Measurements from ENCODE around the gene SORBS2.
"Not testable (repeated sequence)": the region's sequence is repeated elsewhere in the genome, so short reads cannot be mapped to it uniquely, and the experiment has no call there.

SORBS2 gene

DNA sequence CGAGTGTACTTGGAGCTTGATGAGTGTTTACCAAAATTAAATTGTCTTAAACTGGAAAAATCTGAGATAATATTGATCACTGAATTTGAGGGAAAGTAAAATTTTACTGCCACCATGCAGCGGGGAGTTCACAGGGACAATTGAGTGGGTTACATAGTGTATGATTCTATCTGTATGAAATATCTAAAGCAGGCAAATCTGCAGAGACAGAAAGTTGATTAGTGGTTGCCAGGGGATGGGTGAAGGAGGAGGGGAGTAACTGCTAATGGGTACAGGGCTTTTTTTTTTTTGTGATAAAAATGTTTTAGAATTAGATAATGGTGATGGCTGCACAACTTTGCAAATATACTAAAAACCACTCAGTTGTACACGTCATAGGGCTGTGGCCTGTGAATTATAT lies 241.3 kb downstream of the SORBS2 start:
- Histone ChIP-seq H3K9ac (ENCODE audit: low read depth, low read length) (no peak overlapping the region), H3K4me1 (ENCODE audit: insufficient read depth, low read length) (peaks cover 7% of the 10 kb centered on the region; the same call in 1 of the 2 replicates), H3K9me3 (ENCODE audit: insufficient read depth, low read depth, low read length) (no peaks in the 10 kb centered on the region), H3K36me3 (ENCODE audit: insufficient read depth, low read depth, low read length) (no peaks in the 10 kb centered on the region), H3K27ac (ENCODE audit: low read length) (no peak overlapping the region), H3K27me3 (ENCODE audit: insufficient read depth, low read length) (no peaks in the 10 kb centered on the region), H3K4me3 (ENCODE audit: low read length) (no peak overlapping the region)

- H3K9ac ChIP-seq (ENCODE audit: low read depth, low read length): no peak overlapping the region
- H3K9me3 ChIP-seq (ENCODE audit: insufficient read depth, low read depth, low read length): peaks cover 5% of the 10 kb centered on the region
- H3K36me3 ChIP-seq (ENCODE audit: insufficient read depth, low read depth, low read length): no peaks in the 10 kb centered on the region
- H3K27me3 ChIP-seq (ENCODE audit: insufficient read depth, low read length): no peaks in the 10 kb centered on the region
- no peak overlapping the region for H3K27ac ChIP-seq (ENCODE audit: low read length)
- H3K4me3 ChIP-seq (ENCODE audit: low read length): no peak overlapping the region
- H3K4me1 ChIP-seq (ENCODE audit: insufficient read depth, low read length): no peaks in the 10 kb centered on the region
These were observed 244.3 kb downstream of the SORBS2 start for GRCh38 chr4:185567381-185568376.

- Histone ChIP-seq H3K4me3 (ENCODE audit: low read length) (no peak overlapping the region), H3K9me3 (ENCODE audit: insufficient read depth, low read depth, low read length) (peaks cover 5% of the 10 kb centered on the region), H3K4me1 (ENCODE audit: insufficient read depth, low read length) (no peaks in the 10 kb centered on the region), H3K36me3 (ENCODE audit: insufficient read depth, low read depth, low read length) (no peaks in the 10 kb centered on the region), H3K27ac (ENCODE audit: low read length) (no peak overlapping the region), H3K9ac (ENCODE audit: low read depth, low read length) (no peak overlapping the region), H3K27me3 (ENCODE audit: insufficient read depth, low read length) (no peaks in the 10 kb centered on the region)
These were observed 245.0 kb downstream of the SORBS2 start for GRCh38 chr4:185566972-185567371.

GRCh38 chr4:185566425-185566824 lies 245.6 kb downstream of the SORBS2 start:
- H3K27me3 ChIP-seq (ENCODE audit: insufficient read depth, low read length): no peaks in the 10 kb centered on the region
- no peaks in the 10 kb centered on the region for H3K4me1 ChIP-seq (ENCODE audit: insufficient read depth, low read length)
- peaks cover 5% of the 10 kb centered on the region for H3K9me3 ChIP-seq (ENCODE audit: insufficient read depth, low read depth, low read length)
- H3K27ac ChIP-seq (ENCODE audit: low read length): no peak overlapping the region
- H3K4me3 ChIP-seq (ENCODE audit: low read length): no peak overlapping the region
- H3K36me3 ChIP-seq (ENCODE audit: insufficient read depth, low read depth, low read length): no peaks in the 10 kb centered on the region
- no peak overlapping the region for H3K9ac ChIP-seq (ENCODE audit: low read depth, low read length)

DNA sequence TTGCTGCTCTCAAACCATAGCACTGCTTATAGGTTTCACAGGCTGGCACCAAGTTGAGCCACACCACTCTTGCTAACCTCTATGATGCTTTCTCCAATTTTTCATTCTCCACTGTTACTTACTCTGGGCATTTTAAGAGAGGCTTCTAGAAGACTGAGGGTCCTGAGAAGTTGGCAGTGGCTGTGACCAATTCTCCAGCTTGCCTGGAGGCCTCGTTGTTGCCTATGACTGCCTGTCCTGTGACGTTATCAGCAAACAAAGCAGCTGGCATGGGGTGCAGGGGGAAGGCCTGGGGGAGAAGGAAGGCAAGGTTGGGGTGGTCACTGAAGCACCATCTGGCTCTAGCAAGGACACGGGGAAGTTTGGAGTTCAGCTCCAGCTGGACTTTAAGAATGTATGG lies 246.3 kb downstream of the SORBS2 start:
- Histone ChIP-seq H3K27me3 (ENCODE audit: insufficient read depth, low read length) (no peaks in the 10 kb centered on the region), H3K27ac (ENCODE audit: low read length) (no peak overlapping the region), H3K36me3 (ENCODE audit: insufficient read depth, low read depth, low read length) (no peaks in the 10 kb centered on the region), H3K9ac (ENCODE audit: low read depth, low read length) (no peak overlapping the region), H3K4me3 (ENCODE audit: low read length) (no peak overlapping the region), H3K4me1 (ENCODE audit: insufficient read depth, low read length) (no peaks in the 10 kb centered on the region), H3K9me3 (ENCODE audit: insufficient read depth, low read depth, low read length) (peaks cover 5% of the 10 kb centered on the region)

GRCh38 chr4:185564349-185564748 lies 247.6 kb downstream of the SORBS2 start:
- Histone ChIP-seq H3K36me3 (ENCODE audit: insufficient read depth, low read depth, low read length) (no peaks in the 10 kb centered on the region), H3K27me3 (ENCODE audit: insufficient read depth, low read length) (no peaks in the 10 kb centered on the region), H3K4me3 (ENCODE audit: low read length) (no peak overlapping the region), H3K27ac (ENCODE audit: low read length) (no peak overlapping the region), H3K4me1 (ENCODE audit: insufficient read depth, low read length) (peaks cover 7% of the 10 kb centered on the region; the same call in 1 of the 2 replicates), H3K9me3 (ENCODE audit: insufficient read depth, low read depth, low read length) (peaks cover 5% of the 10 kb centered on the region), H3K9ac (ENCODE audit: low read depth, low read length) (no peak overlapping the region)

- Histone ChIP-seq H3K4me1 (ENCODE audit: insufficient read depth, low read length) (peaks cover 7% of the 10 kb centered on the region; the same call in 1 of the 2 replicates), H3K36me3 (ENCODE audit: insufficient read depth, low read depth, low read length) (no peaks in the 10 kb centered on the region), H3K27ac (ENCODE audit: low read length) (no peak overlapping the region), H3K9ac (ENCODE audit: low read depth, low read length) (no peak overlapping the region), H3K27me3 (ENCODE audit: insufficient read depth, low read length) (no peaks in the 10 kb centered on the region), H3K4me3 (ENCODE audit: low read length) (no peak overlapping the region), H3K9me3 (ENCODE audit: insufficient read depth, low read depth, low read length) (peaks cover 5% of the 10 kb centered on the region)
These were observed 249.5 kb downstream of the SORBS2 start for GRCh38 chr4:185562531-185562930.

DNA sequence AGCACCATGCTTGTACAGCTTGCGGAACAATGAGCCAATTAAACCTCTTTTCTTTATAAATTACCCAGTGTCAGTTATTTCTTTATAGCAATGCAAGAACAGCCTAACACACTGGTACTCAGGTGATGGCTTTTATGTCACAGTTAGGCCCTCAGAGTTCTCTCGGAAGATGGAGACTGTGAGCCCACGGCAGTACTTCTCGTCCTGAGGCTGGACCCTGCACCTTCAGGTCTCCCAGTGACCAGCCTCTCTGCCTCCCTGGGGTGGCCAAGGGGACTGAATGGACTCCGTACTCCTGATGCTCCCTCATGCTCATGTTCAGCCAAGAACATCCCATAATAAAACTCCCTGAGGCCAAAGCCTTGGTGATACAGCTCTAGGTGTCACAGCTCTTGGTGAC lies 251.7 kb downstream of the SORBS2 start:
- no peaks in the 10 kb centered on the region for H3K36me3 ChIP-seq (ENCODE audit: insufficient read depth, low read depth, low read length)
- no peak overlapping the region for H3K27ac ChIP-seq (ENCODE audit: low read length)
- peaks cover 5% of the 10 kb centered on the region for H3K9me3 ChIP-seq (ENCODE audit: insufficient read depth, low read depth, low read length)
- H3K27me3 ChIP-seq (ENCODE audit: insufficient read depth, low read length): no peaks in the 10 kb centered on the region
- H3K4me1 ChIP-seq (ENCODE audit: insufficient read depth, low read length): peaks cover 7% of the 10 kb centered on the region; the same call in 1 of the 2 replicates
- H3K4me3 ChIP-seq (ENCODE audit: low read length): no peak overlapping the region
- H3K9ac ChIP-seq (ENCODE audit: low read depth, low read length): no peak overlapping the region

- Histone ChIP-seq H3K27me3 (ENCODE audit: insufficient read depth, low read length) (no peaks in the 10 kb centered on the region), H3K4me1 (ENCODE audit: insufficient read depth, low read length) (peaks cover 7% of the 10 kb centered on the region; the same call in 1 of the 2 replicates), H3K4me3 (ENCODE audit: low read length) (no peak overlapping the region), H3K36me3 (ENCODE audit: insufficient read depth, low read depth, low read length) (no peaks in the 10 kb centered on the region), H3K27ac (ENCODE audit: low read length) (no peak overlapping the region), H3K9me3 (ENCODE audit: insufficient read depth, low read depth, low read length) (peaks cover 3% of the 10 kb centered on the region), H3K9ac (ENCODE audit: low read depth, low read length) (no peak overlapping the region)
These were observed 252.1 kb downstream of the SORBS2 start for GRCh38 chr4:185559915-185560281.

- not testable (repeated sequence) for H3K4me1 ChIP-seq (ENCODE audit: insufficient read depth, low read length); H3K4me3 ChIP-seq (ENCODE audit: low read length); H3K9me3 ChIP-seq (ENCODE audit: insufficient read depth, low read depth, low read length); H3K27ac ChIP-seq (ENCODE audit: low read length); H3K9ac ChIP-seq (ENCODE audit: low read depth, low read length); H3K27me3 ChIP-seq (ENCODE audit: insufficient read depth, low read length); H3K36me3 ChIP-seq (ENCODE audit: insufficient read depth, low read depth, low read length)
These were observed 252.6 kb downstream of the SORBS2 start for GRCh38 chr4:185559251-185559914.

DNA sequence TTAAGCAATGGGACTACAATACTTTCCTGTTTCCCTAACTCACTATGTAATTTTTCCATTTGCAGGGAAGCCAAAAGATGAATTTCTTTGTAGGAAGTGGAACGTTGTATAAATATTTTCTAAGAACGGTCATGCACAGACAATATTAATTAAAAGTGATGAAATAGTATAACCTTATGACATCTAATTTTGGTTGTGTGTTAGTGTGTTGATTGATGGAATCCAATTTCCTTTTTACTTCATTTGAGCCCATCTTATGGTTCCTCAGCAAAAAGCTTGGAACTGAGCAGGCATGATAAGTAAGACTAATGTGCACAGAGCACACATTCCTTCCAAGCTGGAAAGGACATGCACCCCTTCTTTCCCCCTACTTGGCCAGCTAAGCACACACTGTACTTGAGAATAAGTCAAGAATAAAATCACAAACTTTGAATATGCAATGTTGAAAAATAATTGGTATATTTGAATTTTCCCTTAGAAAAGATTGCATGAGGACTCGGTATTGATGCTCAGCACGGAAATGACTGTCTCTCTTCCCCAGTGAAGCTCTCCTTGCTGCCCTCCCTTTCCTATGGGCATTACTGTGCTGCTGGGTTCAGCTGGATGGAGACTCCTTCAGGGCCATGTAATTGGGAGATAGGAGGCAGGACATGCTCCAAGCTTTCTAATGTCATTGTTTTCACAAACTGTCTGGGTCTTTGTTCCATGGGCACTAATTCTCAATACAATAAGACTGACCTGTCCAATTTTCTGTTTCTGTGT lies 257.4 kb downstream of the SORBS2 start:
- Histone ChIP-seq H3K36me3 (ENCODE audit: insufficient read depth, low read depth, low read length) (no peaks in the 10 kb centered on the region), H3K4me3 (ENCODE audit: low read length) (no peak overlapping the region), H3K9me3 (ENCODE audit: insufficient read depth, low read depth, low read length) (no peaks in the 10 kb centered on the region), H3K4me1 (ENCODE audit: insufficient read depth, low read length) (no peaks in the 10 kb centered on the region; the same call in 1 of the 2 replicates), H3K27ac (ENCODE audit: low read length) (no peak overlapping the region), H3K27me3 (ENCODE audit: insufficient read depth, low read length) (no peaks in the 10 kb centered on the region), H3K9ac (ENCODE audit: low read depth, low read length) (no peak overlapping the region)

Data from iPS-20b (cell line).